SJSA1 (cell line): ENCODE measurements around the gene ERCC3. TPM values are rescaled to one million over a fixed set of nuclear protein-coding genes. Genes with fewer than 3 reads are reported as not detected.
"Not testable (repeated sequence)": the region's sequence is repeated elsewhere in the genome, so short reads cannot be mapped to it uniquely, and the experiment has no call there.

ENCODE experiments used
- DNase-seq, 2 experiments: peaks; one replicate each; pipeline ENCODE4 v3.0.0-alpha.2; 2015 to 2020; ENCODE audit warnings: low spot score in 2 of 2, low read depth in 1 of 2
- H3K27ac ChIP-seq: fragments of 250-450 bp; sonication (Bioruptor Pico); 2 replicates; pipeline ENCODE4 v1.5.1; 2020; ENCODE audit warnings: mild to moderate bottlenecking, moderate library complexity
- H3K27me3 ChIP-seq: fragments of 250-450 bp; sonication (Bioruptor Pico); replicated peaks from 2 replicates; pipeline ENCODE4 v1.5.1; 2020; ENCODE audit warnings: mild to moderate bottlenecking, moderate library complexity
- H3K36me3 ChIP-seq: fragments of 250-450 bp; sonication (Bioruptor Pico); 2 replicates; pipeline ENCODE4 v1.5.1; 2020; ENCODE audit warnings: mild to moderate bottlenecking
- H3K4me1 ChIP-seq: fragments of 250-450 bp; sonication (Bioruptor Pico); replicated peaks from 2 replicates; pipeline ENCODE4 v1.6.1; 2021; ENCODE audit warnings: mild to moderate bottlenecking
- H3K4me3 ChIP-seq: fragments of 250-450 bp; sonication (Bioruptor Pico); 2 replicates; pipeline ENCODE4 v1.5.1; 2020; ENCODE audit warnings: mild to moderate bottlenecking
- H3K9me3 ChIP-seq: fragments of 250-450 bp; sonication (Bioruptor Pico); replicated peaks from 2 replicates; pipeline ENCODE4 v1.5.1; 2020; ENCODE audit warnings: mild to moderate bottlenecking
- total RNA-seq: library from RNA; depleted of rRNA; stranded (reverse); fragments of >200 nt; shearing (Covaris generic); gene quantifications from 2 replicates; pipeline ENCODE4 v1.2.3, GENCODE V29; 2014

The ERCC3 gene
- total RNA-seq, 1 experiment from 2014 or later = 42.0 TPM

DNA sequence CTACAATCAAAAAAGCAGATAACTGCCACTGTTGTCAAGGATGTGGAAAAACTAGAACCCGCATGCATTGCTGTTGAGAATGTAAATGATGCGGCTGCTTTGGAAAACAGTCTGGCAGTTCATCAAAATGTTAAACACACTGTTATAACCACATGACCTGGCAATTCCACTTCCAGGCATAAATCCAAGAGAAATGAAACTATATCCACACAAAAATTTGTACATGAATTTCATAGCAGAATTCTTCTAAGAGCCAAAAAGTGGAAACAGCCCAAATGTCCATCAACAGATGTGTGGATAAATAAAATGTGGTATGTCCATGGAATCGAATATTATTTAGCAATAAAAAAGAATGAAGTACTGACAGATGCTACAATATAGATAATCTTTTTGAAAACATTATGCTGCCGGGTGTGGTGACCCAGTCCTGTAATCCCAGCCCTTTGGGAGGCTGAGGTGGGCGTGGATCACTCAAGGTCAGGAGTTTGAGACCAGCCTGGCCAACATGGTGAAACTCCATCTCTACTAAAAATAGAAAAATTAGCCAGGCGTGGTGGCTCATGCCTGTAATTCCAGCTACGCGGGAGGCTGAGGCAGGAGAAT, 32.0 kb downstream of the ERCC3 start:
- no peak for DNase-seq
- no peak overlapping the region for H3K4me3 ChIP-seq
- no peaks in the 10 kb centered on the region for H3K27me3 ChIP-seq
- H3K9me3 ChIP-seq = no peaks in the 10 kb centered on the region
- H3K4me1 ChIP-seq = no peaks in the 10 kb centered on the region
- H3K36me3 ChIP-seq = peaks cover 60% of the 10 kb centered on the region
- H3K27ac ChIP-seq = no peak overlapping the region

GRCh38 chr2:127259355-127259754, 34.6 kb downstream of the ERCC3 start:
- no peak for DNase-seq
- Histone ChIP-seq H3K27me3 (no peaks in the 10 kb centered on the region), H3K36me3 (peaks cover 70% of the 10 kb centered on the region), H3K9me3 (no peaks in the 10 kb centered on the region), H3K4me1 (peaks cover 15% of the 10 kb centered on the region), H3K4me3 (no peak overlapping the region), H3K27ac (no peak overlapping the region)

DNA sequence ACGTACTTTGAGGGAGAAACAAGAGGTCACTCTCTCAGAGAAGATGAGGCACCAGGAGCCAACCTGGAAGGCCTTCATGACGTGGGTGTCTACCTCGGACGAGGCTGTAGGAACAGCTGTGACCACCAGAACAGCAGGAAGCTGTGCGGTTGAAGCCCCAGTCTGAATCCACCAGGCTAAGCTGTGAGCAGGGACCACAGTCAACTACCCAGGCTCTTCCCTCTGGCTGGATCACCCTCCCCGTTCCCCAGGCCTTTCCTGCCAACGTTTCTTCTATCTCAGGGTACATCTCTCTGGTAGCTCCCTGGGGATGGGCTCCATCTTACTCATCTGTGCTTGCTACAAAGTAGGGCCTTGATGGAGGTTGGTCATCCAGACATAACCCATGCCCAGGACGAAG, 37.1 kb downstream of the ERCC3 start:
- Histone ChIP-seq H3K9me3 (no peaks in the 10 kb centered on the region), H3K27ac (no peak overlapping the region), H3K27me3 (no peaks in the 10 kb centered on the region), H3K4me1 (peaks cover 20% of the 10 kb centered on the region), H3K4me3 (no peak overlapping the region), H3K36me3 (peaks cover 59% of the 10 kb centered on the region)
- DNase-seq = no peak

- H3K4me1 ChIP-seq = peaks cover 20% of the 10 kb centered on the region
- H3K27me3 ChIP-seq = no peaks in the 10 kb centered on the region
- H3K9me3 ChIP-seq = no peaks in the 10 kb centered on the region
- DNase-seq = no peak
- H3K36me3 ChIP-seq = peaks cover 55% of the 10 kb centered on the region
- H3K4me3 ChIP-seq = no peak overlapping the region
- H3K27ac ChIP-seq = no peak overlapping the region
These were observed 37.6 kb downstream of the ERCC3 start for GRCh38 chr2:127256381-127256780.

DNA sequence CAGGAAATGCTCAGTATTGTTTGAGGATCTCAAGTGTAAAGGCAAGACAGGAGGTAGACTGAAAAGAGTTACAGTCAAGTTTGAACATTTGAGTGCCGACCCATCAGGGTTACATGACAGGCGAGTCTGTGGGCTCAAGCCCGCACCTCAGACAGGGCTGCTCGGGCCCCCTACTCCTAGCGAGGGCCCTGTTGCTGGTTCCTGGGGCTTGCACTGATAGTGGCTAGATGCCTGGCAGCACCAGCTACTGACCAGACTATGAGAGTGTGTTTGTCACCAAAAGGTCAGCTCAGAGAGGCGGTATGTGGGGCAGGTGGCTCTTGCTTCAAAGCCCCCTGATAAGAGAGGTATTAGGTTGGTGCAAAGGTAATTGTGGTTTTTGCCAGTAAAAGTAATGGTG, 38.2 kb downstream of the ERCC3 start:
- H3K4me1 ChIP-seq = peaks cover 20% of the 10 kb centered on the region
- H3K27ac ChIP-seq = no peak overlapping the region
- H3K4me3 ChIP-seq = no peak overlapping the region
- H3K27me3 ChIP-seq = no peaks in the 10 kb centered on the region
- no peak for DNase-seq
- H3K36me3 ChIP-seq = peaks cover 48% of the 10 kb centered on the region
- no peaks in the 10 kb centered on the region for H3K9me3 ChIP-seq

DNA sequence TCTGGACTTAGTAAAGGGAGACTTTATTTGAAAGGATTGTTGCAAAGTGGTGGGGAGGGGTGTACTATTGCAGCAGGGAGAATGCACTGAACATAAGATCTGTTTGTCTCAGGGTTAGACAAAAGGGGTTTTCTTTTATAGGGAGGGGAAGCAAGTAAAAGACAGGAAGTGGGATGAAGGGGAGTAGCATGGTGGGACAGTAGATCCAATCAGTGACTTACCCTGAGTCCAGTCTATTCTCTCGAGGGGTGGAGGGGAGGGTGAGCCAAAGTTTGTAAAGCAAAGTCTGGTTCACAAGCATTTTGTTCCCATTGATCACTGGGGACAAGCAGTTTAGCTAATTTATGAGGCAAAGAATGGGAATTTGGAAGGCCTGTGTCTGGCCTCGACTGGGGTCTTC, 38.8 kb downstream of the ERCC3 start:
- Histone ChIP-seq H3K4me3 (no peak overlapping the region), H3K9me3 (no peaks in the 10 kb centered on the region), H3K4me1 (peaks cover 20% of the 10 kb centered on the region), H3K27me3 (no peaks in the 10 kb centered on the region), H3K27ac (peak overlapping the region; percentile 54), H3K36me3 (peaks cover 42% of the 10 kb centered on the region)
- peak in 1 of 2 experiments; percentile 24 for DNase-seq

DNA sequence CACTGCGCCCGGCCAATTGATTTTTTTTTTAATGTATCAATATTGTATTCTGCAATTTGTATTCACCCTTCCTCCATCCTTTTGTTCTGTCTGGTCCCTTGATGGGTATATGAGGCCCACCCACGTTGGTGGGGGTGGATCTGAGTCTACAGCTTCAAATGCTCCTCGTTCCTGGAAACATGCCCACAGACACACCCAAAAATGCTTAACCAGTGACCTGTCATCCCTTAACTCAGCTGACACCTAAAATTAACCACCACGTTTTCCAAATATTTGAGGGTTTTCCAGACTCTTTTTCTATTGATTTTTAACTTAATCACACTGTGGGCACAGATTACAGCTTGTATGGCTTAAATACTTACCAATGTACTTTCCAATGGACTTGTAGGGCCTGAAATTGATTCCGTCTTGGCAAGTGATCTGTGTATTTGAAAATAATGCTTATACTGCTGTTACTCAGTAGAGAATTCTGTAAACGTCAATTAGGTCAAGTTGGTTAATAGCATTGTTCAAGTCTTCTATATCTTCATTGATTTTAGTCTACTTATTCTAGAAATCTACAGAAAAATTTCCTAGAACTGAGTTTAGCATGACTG, 39.5 kb downstream of the ERCC3 start:
- DNase-seq = peak; percentile 73 to 94
- Histone ChIP-seq H3K27ac (peak overlapping the region; percentile 54), H3K4me1 (peaks cover 20% of the 10 kb centered on the region), H3K9me3 (no peaks in the 10 kb centered on the region), H3K27me3 (no peaks in the 10 kb centered on the region), H3K36me3 (peaks cover 36% of the 10 kb centered on the region), H3K4me3 (no peak overlapping the region)

- H3K27me3 ChIP-seq, H3K36me3 ChIP-seq, H3K27ac ChIP-seq, H3K4me1 ChIP-seq, H3K4me3 ChIP-seq, H3K9me3 ChIP-seq: not testable (repeated sequence)
- peak in 1 of 2 experiments; percentile 11 for DNase-seq
These were observed 52.8 kb downstream of the ERCC3 start for GRCh38 chr2:127241184-127241583.

- DNase-seq = no peak
- Histone ChIP-seq H3K4me3 (no peak overlapping the region), H3K9me3 (no peaks in the 10 kb centered on the region; the same call in 1 of the 2 replicates), H3K4me1 (no peaks in the 10 kb centered on the region), H3K27ac (no peak overlapping the region), H3K36me3 (no peaks in the 10 kb centered on the region), H3K27me3 (no peaks in the 10 kb centered on the region)
These were observed 54.5 kb downstream of the ERCC3 start for GRCh38 chr2:127239395-127239794.

- not testable (repeated sequence) for H3K27me3 ChIP-seq, H3K9me3 ChIP-seq, DNase-seq, H3K4me1 ChIP-seq, H3K27ac ChIP-seq, H3K4me3 ChIP-seq, H3K36me3 ChIP-seq
These were observed 56.2 kb downstream of the ERCC3 start for GRCh38 chr2:127237768-127238167.

DNA sequence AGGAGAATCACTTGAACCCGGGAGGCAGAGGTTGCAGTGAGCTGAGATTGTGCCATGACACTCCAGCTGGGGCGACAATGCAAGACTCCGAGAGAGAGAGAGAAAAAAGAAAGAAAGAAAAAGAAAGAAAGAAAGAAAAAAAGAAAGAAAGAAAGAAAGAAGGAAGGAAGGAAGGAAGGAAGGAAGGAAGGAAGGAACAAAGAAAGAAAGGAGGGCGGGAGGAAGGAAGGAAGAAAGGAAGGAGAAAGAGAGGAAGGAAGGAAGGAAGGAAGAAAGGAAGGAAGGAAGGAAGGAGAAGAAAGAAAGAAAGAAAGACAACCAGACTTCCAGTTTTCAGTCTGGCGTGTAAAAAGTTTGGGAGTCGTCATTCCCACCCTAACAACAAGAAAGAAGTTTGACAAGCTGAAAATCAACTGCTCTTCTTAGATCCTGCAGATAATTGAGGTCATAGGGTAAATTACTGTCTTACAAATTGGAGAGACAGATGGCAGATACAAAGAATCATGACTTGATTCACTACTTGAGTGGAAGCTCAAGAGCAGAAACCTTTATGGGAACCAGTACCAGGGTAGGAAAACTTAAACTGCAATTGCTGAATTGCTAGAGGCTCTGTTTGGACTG, 58.8 kb downstream of the ERCC3 start:
- no peak for DNase-seq
- Histone ChIP-seq H3K4me3 (no peak overlapping the region), H3K27ac (no peak overlapping the region)

DNA sequence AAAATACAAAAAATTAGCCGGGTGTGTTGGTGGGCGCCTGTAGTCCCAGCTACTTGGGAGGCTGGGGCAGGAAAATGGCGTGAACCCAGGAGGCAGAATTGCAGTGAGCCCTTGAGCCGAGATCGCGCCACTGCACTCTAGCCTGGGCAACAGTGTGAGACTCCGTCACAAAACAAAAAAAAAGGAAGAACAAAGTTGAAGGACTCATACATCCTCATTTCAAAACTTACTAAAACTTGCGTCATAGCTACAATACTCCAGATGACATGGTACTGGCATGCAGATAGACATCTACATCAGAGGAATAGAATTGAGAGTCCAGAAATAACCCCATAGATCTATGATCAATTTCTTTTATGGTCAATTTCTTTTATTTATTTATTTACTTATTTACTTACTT, 60.2 kb downstream of the ERCC3 start:
- no peaks in the 10 kb centered on the region for H3K4me1 ChIP-seq
- H3K4me3 ChIP-seq = no peak overlapping the region
- DNase-seq = no peak
- H3K36me3 ChIP-seq = no peaks in the 10 kb centered on the region
- no peaks in the 10 kb centered on the region for H3K27me3 ChIP-seq
- H3K9me3 ChIP-seq = no peaks in the 10 kb centered on the region; the same call in 1 of the 2 replicates
- no peak overlapping the region for H3K27ac ChIP-seq

More for the DNA sequence above, 58.8 kb downstream of the ERCC3 start:
- no peaks in the 10 kb centered on the region for H3K4me1 ChIP-seq
- no peaks in the 10 kb centered on the region; the same call in 1 of the 2 replicates for H3K9me3 ChIP-seq
- H3K27me3 ChIP-seq = no peaks in the 10 kb centered on the region
- no peaks in the 10 kb centered on the region for H3K36me3 ChIP-seq

GRCh38 chr2:127231130-127231865, 62.6 kb downstream of the ERCC3 start:
- peaks cover 2% of the 10 kb centered on the region for H3K4me1 ChIP-seq
- H3K27ac ChIP-seq = no peak overlapping the region
- H3K9me3 ChIP-seq = no peaks in the 10 kb centered on the region
- H3K27me3 ChIP-seq = no peaks in the 10 kb centered on the region
- H3K4me3 ChIP-seq = no peak overlapping the region
- no peak for DNase-seq
- H3K36me3 ChIP-seq = no peaks in the 10 kb centered on the region

DNA sequence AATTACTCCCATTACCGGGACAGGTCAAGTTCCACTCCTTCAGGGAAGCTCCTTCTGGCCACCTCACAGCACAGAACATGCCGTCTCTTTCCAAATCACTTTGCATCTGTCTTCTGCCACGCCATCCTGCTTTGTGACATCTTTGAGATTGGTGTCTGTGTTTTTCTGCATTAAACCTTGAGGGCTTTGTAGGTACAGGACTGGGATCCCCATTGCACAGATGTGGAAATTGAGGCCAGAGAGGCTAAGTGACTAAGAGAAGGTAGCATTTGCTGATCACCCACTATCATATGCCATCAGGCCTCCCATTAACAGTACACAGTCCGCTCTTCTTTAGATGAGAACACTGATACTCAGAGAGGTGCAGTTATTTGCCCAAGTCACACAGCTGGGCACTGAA, 64.4 kb downstream of the ERCC3 start:
- no peak overlapping the region for H3K27ac ChIP-seq
- H3K4me3 ChIP-seq = no peak overlapping the region
- H3K4me1 ChIP-seq = peaks cover 19% of the 10 kb centered on the region
- H3K36me3 ChIP-seq = no peaks in the 10 kb centered on the region
- DNase-seq = no peak
- H3K27me3 ChIP-seq = no peaks in the 10 kb centered on the region
- no peaks in the 10 kb centered on the region for H3K9me3 ChIP-seq
